HepG2 (cell line): ENCODE data around the gene WTAP. TPM values are rescaled to one million over a fixed set of nuclear protein-coding genes. Genes with fewer than 3 reads are reported as not detected.

Source experiments
- FIP1L1 ChIP-seq: fragments of 200-400 bp; formaldehyde crosslinking; IDR thresholded peaks from 2 replicates; pipeline ENCODE4 v1.6.1; 2018; ENCODE audit warnings: low read depth, mild to moderate bottlenecking, low read length, moderate library complexity, borderline replicate concordance; ENCODE audit not compliant: insufficient read depth
- HMG20A ChIP-seq: IDR thresholded peaks from 2 replicates; pipeline ENCODE4 v1.6.1; 2016; ENCODE audit warnings: borderline replicate concordance
- KDM5B ChIP-seq: sonication (generic); formaldehyde crosslinking; IDR thresholded peaks from 2 replicates; pipeline ENCODE4 v1.4.0; 2020; ENCODE audit warnings: missing genetic modification reagents, mild to moderate bottlenecking, borderline replicate concordance
- KLF13 ChIP-seq: sonication (generic); formaldehyde crosslinking; IDR thresholded peaks from 2 replicates; pipeline ENCODE4 v1.4.0; 2020; ENCODE audit warnings: mild to moderate bottlenecking, missing genetic modification reagents
- MLX ChIP-seq: IDR thresholded peaks from 2 replicates; pipeline ENCODE4 v1.6.1; 2016
- MXI1 ChIP-seq: IDR thresholded peaks from 3 replicates; pipeline ENCODE4 v1.6.1; 2012; ENCODE audit warnings: low read depth, low read length, inconsistent platforms, borderline replicate concordance
- PLRG1 ChIP-seq: fragments of 450-650 bp; conservative IDR thresholded peaks from 2 replicates; pipeline ENCODE4 v1.6.1; 2016
- PRDM10 ChIP-seq: sonication (generic); formaldehyde crosslinking; IDR thresholded peaks from 2 replicates; pipeline ENCODE4 v1.4.0; 2020; ENCODE audit warnings: low read depth, missing genetic modification reagents
- REPIN1 ChIP-seq: sonication (generic); formaldehyde crosslinking; IDR thresholded peaks from 2 replicates; pipeline ENCODE4 v1.8.0; 2022; ENCODE audit warnings: missing genetic modification reagents, low read depth, mild to moderate bottlenecking, borderline replicate concordance
- RXRB ChIP-seq: IDR thresholded peaks from 2 replicates; pipeline ENCODE4 v1.6.1; 2016; ENCODE audit warnings: borderline replicate concordance, missing genetic modification reagents, missing compliant biosample characterization
- SNAPC2 ChIP-seq: sonication (generic); formaldehyde crosslinking; IDR thresholded peaks from 2 replicates; pipeline ENCODE4 v1.8.1; 2022; ENCODE audit warnings: mild to moderate bottlenecking, missing genetic modification reagents
- THAP11 ChIP-seq: IDR thresholded peaks from 2 replicates; pipeline ENCODE4 v1.6.1; 2016; ENCODE audit warnings: missing biosample characterization, missing genetic modification reagents
- ZNF510 ChIP-seq: sonication (generic); formaldehyde crosslinking; IDR thresholded peaks from 2 replicates; pipeline ENCODE4 v1.4.0; 2020; ENCODE audit warnings: low read depth, mild to moderate bottlenecking, missing genetic modification reagents
- ZNF562 ChIP-seq: sonication (generic); formaldehyde crosslinking; IDR thresholded peaks from 2 replicates; pipeline ENCODE4 v1.8.0; 2022; ENCODE audit warnings: missing genetic modification reagents, borderline replicate concordance
- ZNF746 ChIP-seq: sonication (generic); formaldehyde crosslinking; IDR thresholded peaks from 2 replicates; pipeline ENCODE4 v1.8.0; 2022; ENCODE audit warnings: mild to moderate bottlenecking, missing genetic modification reagents
- polyA plus RNA-seq, 8 experiments: library from polyadenylated mRNA; depleted of rRNA in 3 of 8; stranded (reverse) in 7 of 8; unstranded in 1 of 8; fragments of >200 nt; fragmentation: Illumina TruSeq in 4 of 8; extraction: Trizol in 4 of 8; gene quantifications; 2 replicates each; pipeline versions ENCODE4 v1.2.1 to v1.2.3, GENCODE V29; 2011 to 2016; ENCODE audit warnings: low read depth in 4 of 8, missing spikeins in 1 of 8, mixed read lengths in 1 of 8; ENCODE audit not compliant: insufficient read depth in 1 of 8
- total RNA-seq, 5 experiments: library from RNA; depleted of rRNA; stranded (reverse); fragments of >200 nt; fragmentation: Illumina TruSeq; extraction: Trizol; gene quantifications; 2 replicates each; pipeline ENCODE4 v1.2.3, GENCODE V29; 2016; ENCODE audit warnings: low read depth in 1 of 5
- TF ChIP-seq, protein P1 (sequence below): sonication (generic); formaldehyde crosslinking; IDR thresholded peaks from 2 replicates; pipeline ENCODE4 v1.5.0; 2020; ENCODE audit warnings: mild to moderate bottlenecking, missing genetic modification reagents
- TF ChIP-seq, protein P2 (sequence below): sonication (generic); formaldehyde crosslinking; IDR thresholded peaks from 2 replicates; pipeline ENCODE4 v1.5.1; 2020; ENCODE audit warnings: missing genetic modification reagents, mild to moderate bottlenecking, borderline replicate concordance
- TF ChIP-seq, protein P3 (sequence below): IDR thresholded peaks from 2 replicates; pipeline ENCODE4 v1.6.1; 2016

WTAP gene
- total and polyA plus RNA-seq, 2 of the 13 experiments (the other 11 are each of a cell fraction or from before 2014, with no cell fraction given) = 31.6 to 167 TPM

DNA sequence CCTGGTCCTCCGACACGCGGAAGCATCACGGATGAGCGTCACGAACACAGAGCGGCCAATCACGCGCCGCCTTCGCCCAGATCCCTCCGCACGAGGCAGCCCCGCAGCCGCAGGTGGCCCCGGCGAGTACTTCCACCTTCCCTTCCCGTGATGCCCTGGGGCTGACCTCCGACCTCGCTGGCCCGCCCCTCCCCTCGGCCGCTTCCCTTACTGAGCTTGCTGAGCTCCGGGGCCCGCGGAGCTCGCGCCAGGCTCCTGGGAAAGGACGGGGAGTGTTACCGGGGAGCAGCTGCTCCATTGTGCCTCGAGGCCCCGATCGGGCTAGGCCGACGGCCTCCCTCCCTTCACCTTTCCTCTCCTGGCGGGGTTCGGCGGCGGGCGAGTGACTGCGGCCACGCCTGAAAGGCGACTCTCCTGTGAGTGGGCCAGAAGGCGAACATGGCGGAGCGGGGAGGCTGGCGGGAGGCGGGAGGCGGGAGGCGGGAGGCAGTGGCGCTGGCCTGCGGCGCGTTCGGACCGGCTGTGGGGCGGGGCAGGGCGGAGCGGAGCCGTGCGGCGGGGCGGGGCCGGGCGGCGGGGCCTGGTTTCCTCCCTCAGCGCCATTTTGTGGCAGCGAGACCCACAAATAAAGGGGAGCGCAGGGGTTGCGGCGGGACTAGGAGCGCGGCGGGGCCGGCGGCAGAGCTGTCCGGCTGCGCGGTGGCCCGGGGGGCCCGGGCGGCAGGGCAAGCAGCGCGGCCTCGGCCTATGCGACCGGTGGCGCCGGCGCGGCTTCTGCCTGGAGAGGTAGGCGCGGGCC lies at the start of gene WTAP (continued):
- TF ChIP-seq, protein P1, sequence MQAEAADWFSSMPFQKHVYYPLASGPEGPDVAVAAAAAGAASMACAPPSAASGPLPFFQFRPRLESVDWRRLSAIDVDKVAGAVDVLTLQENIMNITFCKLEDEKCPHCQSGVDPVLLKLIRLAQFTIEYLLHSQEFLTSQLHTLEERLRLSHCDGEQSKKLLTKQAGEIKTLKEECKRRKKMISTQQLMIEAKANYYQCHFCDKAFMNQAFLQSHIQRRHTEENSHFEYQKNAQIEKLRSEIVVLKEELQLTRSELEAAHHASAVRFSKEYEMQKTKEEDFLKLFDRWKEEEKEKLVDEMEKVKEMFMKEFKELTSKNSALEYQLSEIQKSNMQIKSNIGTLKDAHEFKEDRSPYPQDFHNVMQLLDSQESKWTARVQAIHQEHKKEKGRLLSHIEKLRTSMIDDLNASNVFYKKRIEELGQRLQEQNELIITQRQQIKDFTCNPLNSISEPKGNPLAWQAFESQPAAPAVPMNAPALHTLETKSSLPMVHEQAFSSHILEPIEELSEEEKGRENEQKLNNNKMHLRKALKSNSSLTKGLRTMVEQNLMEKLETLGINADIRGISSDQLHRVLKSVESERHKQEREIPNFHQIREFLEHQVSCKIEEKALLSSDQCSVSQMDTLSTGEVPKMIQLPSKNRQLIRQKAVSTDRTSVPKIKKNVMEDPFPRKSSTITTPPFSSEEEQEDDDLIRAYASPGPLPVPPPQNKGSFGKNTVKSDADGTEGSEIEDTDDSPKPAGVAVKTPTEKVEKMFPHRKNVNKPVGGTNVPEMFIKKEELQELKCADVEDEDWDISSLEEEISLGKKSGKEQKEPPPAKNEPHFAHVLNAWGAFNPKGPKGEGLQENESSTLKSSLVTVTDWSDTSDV (CRISPR knock-in tag) = peak; percentile 97
- TF ChIP-seq SNAPC2 (CRISPR knock-in tag) (peak; percentile 95), ZNF746 (CRISPR knock-in tag) (peak; percentile 96), KDM5B (CRISPR knock-in tag) (peak; percentile 98; the same call in 1 of the 2 replicates), PRDM10 (peak; percentile 94), ZNF562 (CRISPR knock-in tag) (peak; percentile 63; the same call in 1 of the 2 replicates), THAP11 (peak; percentile 95), REPIN1 (CRISPR knock-in tag) (peak; percentile 97; the same call in 1 of the 2 replicates), MLX (peak; percentile 88), MXI1 (peak; percentile 78; the same call in 2 of the 3 replicates), HMG20A (CRISPR knock-in tag) (peak; percentile 72), PLRG1 (no peak), FIP1L1 (peak; percentile 95; the same call in 1 of the 2 replicates), ZNF510 (CRISPR knock-in tag) (peak; percentile 95), RXRB (CRISPR knock-in tag) (peak; percentile 92), KLF13 (CRISPR knock-in tag) (peak; percentile 99)
- TF ChIP-seq, protein P2, sequence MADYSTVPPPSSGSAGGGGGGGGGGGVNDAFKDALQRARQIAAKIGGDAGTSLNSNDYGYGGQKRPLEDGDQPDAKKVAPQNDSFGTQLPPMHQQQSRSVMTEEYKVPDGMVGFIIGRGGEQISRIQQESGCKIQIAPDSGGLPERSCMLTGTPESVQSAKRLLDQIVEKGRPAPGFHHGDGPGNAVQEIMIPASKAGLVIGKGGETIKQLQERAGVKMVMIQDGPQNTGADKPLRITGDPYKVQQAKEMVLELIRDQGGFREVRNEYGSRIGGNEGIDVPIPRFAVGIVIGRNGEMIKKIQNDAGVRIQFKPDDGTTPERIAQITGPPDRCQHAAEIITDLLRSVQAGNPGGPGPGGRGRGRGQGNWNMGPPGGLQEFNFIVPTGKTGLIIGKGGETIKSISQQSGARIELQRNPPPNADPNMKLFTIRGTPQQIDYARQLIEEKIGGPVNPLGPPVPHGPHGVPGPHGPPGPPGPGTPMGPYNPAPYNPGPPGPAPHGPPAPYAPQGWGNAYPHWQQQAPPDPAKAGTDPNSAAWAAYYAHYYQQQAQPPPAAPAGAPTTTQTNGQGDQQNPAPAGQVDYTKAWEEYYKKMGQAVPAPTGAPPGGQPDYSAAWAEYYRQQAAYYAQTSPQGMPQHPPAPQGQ (CRISPR knock-in tag) = peak; percentile 99; the same call in 1 of the 2 replicates
- TF ChIP-seq, protein P3, sequence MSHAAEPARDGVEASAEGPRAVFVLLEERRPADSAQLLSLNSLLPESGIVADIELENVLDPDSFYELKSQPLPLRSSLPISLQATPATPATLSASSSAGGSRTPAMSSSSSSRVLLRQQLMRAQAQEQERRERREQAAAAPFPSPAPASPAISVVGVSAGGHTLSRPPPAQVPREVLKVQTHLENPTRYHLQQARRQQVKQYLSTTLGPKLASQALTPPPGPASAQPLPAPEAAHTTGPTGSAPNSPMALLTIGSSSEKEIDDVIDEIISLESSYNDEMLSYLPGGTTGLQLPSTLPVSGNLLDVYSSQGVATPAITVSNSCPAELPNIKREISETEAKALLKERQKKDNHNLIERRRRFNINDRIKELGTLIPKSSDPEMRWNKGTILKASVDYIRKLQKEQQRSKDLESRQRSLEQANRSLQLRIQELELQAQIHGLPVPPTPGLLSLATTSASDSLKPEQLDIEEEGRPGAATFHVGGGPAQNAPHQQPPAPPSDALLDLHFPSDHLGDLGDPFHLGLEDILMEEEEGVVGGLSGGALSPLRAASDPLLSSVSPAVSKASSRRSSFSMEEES (CRISPR knock-in tag) = peak; percentile 98
